Measurements from ENCODE around the gene MCC.

- TF ChIP-seq PKNOX1 (IDR thresholded peaks at IDR 0.05) (no peak), BHLHE40 (IDR thresholded peaks at IDR 0.05; ENCODE audit: borderline replicate concordance) (no peak), TARDBP (IDR thresholded peaks at IDR 0.05) (no peak), LEF1 (IDR thresholded peaks at IDR 0.05; ENCODE audit: borderline replicate concordance) (no peak)
These were observed 26.0 kb upstream of the MCC start for GRCh38 chr5:113514289-113514635.
